B cell (primary cell): ENCODE data around the gene MAPK1.

ENCODE experiments used
- EZH2 ChIP-seq: IDR thresholded peaks from 2 replicates; pipeline ENCODE4 v1.6.1; 2012; ENCODE audit warnings: borderline replicate concordance, low read depth, mild to moderate bottlenecking, moderate library complexity, low read length; ENCODE audit not compliant: insufficient read depth, poor library complexity, severe bottlenecking
- TF ChIP-seq, protein P1 (sequence below): fragments of 200-600 bp; IDR thresholded peaks from one replicate; pipeline ENCODE4 v1.8.0; 2022; ENCODE audit warnings: antibody characterized with exemption, mild to moderate bottlenecking

DNA sequence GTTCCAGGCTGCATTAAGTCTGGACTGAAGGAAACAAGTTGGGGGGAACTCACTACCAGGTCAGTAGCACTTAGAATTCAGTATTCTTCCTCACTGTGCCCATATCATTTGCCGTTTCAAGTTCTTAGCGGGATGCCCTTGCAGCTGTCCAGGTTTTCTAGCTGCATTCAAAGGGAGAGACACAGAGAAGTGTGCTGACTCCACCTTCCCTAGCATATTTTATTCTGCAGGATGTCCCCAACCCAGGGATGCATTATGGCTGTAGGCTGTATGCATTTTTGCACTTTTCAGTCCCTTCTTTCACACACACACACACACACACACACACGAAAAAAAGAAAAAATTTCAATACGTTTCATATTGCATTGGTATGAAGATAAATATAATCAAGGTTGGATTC, 35.8 kb upstream of the MAPK1 start:
- TF ChIP-seq, protein P1, sequence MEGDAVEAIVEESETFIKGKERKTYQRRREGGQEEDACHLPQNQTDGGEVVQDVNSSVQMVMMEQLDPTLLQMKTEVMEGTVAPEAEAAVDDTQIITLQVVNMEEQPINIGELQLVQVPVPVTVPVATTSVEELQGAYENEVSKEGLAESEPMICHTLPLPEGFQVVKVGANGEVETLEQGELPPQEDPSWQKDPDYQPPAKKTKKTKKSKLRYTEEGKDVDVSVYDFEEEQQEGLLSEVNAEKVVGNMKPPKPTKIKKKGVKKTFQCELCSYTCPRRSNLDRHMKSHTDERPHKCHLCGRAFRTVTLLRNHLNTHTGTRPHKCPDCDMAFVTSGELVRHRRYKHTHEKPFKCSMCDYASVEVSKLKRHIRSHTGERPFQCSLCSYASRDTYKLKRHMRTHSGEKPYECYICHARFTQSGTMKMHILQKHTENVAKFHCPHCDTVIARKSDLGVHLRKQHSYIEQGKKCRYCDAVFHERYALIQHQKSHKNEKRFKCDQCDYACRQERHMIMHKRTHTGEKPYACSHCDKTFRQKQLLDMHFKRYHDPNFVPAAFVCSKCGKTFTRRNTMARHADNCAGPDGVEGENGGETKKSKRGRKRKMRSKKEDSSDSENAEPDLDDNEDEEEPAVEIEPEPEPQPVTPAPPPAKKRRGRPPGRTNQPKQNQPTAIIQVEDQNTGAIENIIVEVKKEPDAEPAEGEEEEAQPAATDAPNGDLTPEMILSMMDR: no peak
- TF ChIP-seq EZH2: no peak
